IMR-90 (cell line): Measurements from ENCODE around the gene RIC8B.

Experiments
- CTCF ChIP-seq: conservative IDR thresholded peaks from 2 replicates; pipeline ENCODE4 v1.5.1; 2012; ENCODE audit warnings: mild to moderate bottlenecking, low read depth, low read length, improper control_type of control experiment
- MAFK ChIP-seq: IDR thresholded peaks from 2 replicates; pipeline ENCODE4 v1.6.1; 2012; ENCODE audit warnings: low read depth, low read length, improper control_type of control experiment
- RAD21 ChIP-seq: IDR thresholded peaks from 2 replicates; pipeline ENCODE4 v1.6.1; 2012; ENCODE audit warnings: low read length, improper control_type of control experiment
- RFX5 ChIP-seq: IDR thresholded peaks from 2 replicates; pipeline ENCODE4 v1.8.0; 2012; ENCODE audit warnings: low read depth, mild to moderate bottlenecking, low read length, moderate library complexity

GRCh38 chr12:106854723-106855122, 80.2 kb downstream of the RIC8B start:
- no peak for TF ChIP-seq MAFK
- TF ChIP-seq CTCF: no peak
- TF ChIP-seq RAD21: no peak
- no peak for TF ChIP-seq RFX5
